Epidermal melanocyte (primary cell): ENCODE measurements around the gene EIF4G3.
"Not testable (repeated sequence)": the region's sequence is repeated elsewhere in the genome, so short reads cannot be mapped to it uniquely, and the experiment has no call there.

Experiments used
- DNase-seq: peaks from one replicate; pipeline ENCODE4 v3.0.0; 2011; ENCODE audit warnings: low spot score; ENCODE audit not compliant: insufficient read length

The EIF4G3 gene

GRCh38 chr1:21153388-21153787, 23.3 kb downstream of the EIF4G3 start:
- DNase-seq, result no peak

GRCh38 chr1:21152423-21153100, 24.1 kb downstream of the EIF4G3 start:
- no peak for DNase-seq

- no peak for DNase-seq
Measured at GRCh38 chr1:21149855-21150432, 26.8 kb downstream of the EIF4G3 start.

- peak; percentile 55 for DNase-seq
Measured at GRCh38 chr1:21149430-21149854, 27.3 kb downstream of the EIF4G3 start.

GRCh38 chr1:21143752-21144151, 32.9 kb downstream of the EIF4G3 start:
- DNase-seq, result no peak

- DNase-seq, result no peak
Measured at GRCh38 chr1:21143138-21143537, 33.6 kb downstream of the EIF4G3 start.

GRCh38 chr1:21141030-21141429, 35.7 kb downstream of the EIF4G3 start:
- no peak for DNase-seq

- DNase-seq, result no peak
Measured at GRCh38 chr1:21139601-21140000, 37.1 kb downstream of the EIF4G3 start.

GRCh38 chr1:21136344-21136743, 40.4 kb downstream of the EIF4G3 start:
- DNase-seq, result not testable (repeated sequence)

GRCh38 chr1:21131200-21131599, 45.5 kb downstream of the EIF4G3 start:
- no peak for DNase-seq

GRCh38 chr1:21129407-21129806, 47.3 kb downstream of the EIF4G3 start:
- no peak for DNase-seq

- DNase-seq, result no peak
Measured at GRCh38 chr1:21126324-21126723, 50.4 kb downstream of the EIF4G3 start.

GRCh38 chr1:21124846-21125245, 51.9 kb downstream of the EIF4G3 start:
- DNase-seq, result no peak

- no peak for DNase-seq
Measured at GRCh38 chr1:21123287-21123948, 53.3 kb downstream of the EIF4G3 start.

GRCh38 chr1:21121764-21122471, 54.8 kb downstream of the EIF4G3 start:
- DNase-seq, result no peak

- no peak for DNase-seq
Measured at GRCh38 chr1:21118167-21118566, 58.5 kb downstream of the EIF4G3 start.

- peak; percentile 41 for DNase-seq
Measured at GRCh38 chr1:21117597-21118001, 59.1 kb downstream of the EIF4G3 start.

- no peak for DNase-seq
Measured at GRCh38 chr1:21117159-21117558, 59.5 kb downstream of the EIF4G3 start.

GRCh38 chr1:21115098-21115760, 61.5 kb downstream of the EIF4G3 start:
- DNase-seq, result no peak

GRCh38 chr1:21114431-21114830, 62.3 kb downstream of the EIF4G3 start:
- DNase-seq, result no peak

- DNase-seq, result no peak
Measured at GRCh38 chr1:21110163-21110562, 66.5 kb downstream of the EIF4G3 start.

- no peak for DNase-seq
Measured at GRCh38 chr1:21106709-21107108, 70.0 kb downstream of the EIF4G3 start.
